GM12801 (cell line): Measurements from ENCODE around the gene GIMAP7.

Experiments used
- TF ChIP-seq, protein P1 (sequence below): IDR thresholded peaks from one replicate; pipeline ENCODE4 v1.5.1; 2011; ENCODE audit warnings: control low read depth; ENCODE audit not compliant: insufficient read length; ENCODE audit errors: extremely low read depth

Gene GIMAP7

GRCh38 chr7:150514748-150515222, at the start of gene GIMAP7:
Gene GIMAP7, plus strand, starts transcription at chr7:150514872. Its CDS starts 5,103 bp downstream, at chr7:150519975.
- TF ChIP-seq, protein P1, sequence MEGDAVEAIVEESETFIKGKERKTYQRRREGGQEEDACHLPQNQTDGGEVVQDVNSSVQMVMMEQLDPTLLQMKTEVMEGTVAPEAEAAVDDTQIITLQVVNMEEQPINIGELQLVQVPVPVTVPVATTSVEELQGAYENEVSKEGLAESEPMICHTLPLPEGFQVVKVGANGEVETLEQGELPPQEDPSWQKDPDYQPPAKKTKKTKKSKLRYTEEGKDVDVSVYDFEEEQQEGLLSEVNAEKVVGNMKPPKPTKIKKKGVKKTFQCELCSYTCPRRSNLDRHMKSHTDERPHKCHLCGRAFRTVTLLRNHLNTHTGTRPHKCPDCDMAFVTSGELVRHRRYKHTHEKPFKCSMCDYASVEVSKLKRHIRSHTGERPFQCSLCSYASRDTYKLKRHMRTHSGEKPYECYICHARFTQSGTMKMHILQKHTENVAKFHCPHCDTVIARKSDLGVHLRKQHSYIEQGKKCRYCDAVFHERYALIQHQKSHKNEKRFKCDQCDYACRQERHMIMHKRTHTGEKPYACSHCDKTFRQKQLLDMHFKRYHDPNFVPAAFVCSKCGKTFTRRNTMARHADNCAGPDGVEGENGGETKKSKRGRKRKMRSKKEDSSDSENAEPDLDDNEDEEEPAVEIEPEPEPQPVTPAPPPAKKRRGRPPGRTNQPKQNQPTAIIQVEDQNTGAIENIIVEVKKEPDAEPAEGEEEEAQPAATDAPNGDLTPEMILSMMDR = no peak

- TF ChIP-seq, protein P1 = no peak
Observed at GRCh38 chr7:150464962-150465361, 49.7 kb upstream of the GIMAP7 start.

GRCh38 chr7:150465414-150465813, 49.3 kb upstream of the GIMAP7 start:
- TF ChIP-seq, protein P1 = no peak

DNA sequence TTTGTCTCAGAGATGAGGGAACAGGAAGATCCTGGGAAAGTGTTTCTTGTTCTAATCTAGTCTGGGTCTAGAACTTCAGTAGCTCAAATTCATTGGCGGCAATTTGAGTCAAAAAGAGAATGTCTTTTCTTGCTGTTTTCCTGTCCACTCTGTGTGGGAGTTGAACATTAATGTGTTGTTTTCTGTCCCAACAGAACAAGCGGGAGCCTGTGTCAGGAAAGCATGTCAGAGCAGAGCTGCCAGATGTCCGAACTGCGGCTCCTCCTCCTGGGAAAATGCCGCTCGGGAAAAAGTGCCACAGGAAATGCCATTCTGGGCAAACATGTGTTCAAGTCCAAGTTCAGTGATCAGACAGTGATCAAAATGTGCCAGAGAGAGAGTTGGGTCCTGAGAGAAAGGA, 48.2 kb upstream of the GIMAP7 start:
- TF ChIP-seq, protein P1 = no peak

- TF ChIP-seq, protein P1 = no peak
Observed at GRCh38 chr7:150468241-150468640, 46.4 kb upstream of the GIMAP7 start.

GRCh38 chr7:150471886-150472285, 42.8 kb upstream of the GIMAP7 start:
- TF ChIP-seq, protein P1 = no peak

- TF ChIP-seq, protein P1 = no peak
Observed at GRCh38 chr7:150473902-150474301, 40.8 kb upstream of the GIMAP7 start.

- TF ChIP-seq, protein P1 = no peak
Observed at GRCh38 chr7:150476285-150476684, 38.4 kb upstream of the GIMAP7 start.
